CD4-positive, alpha-beta T cell treated with Interleukin-1 beta for 1 hour (primary cell): ENCODE results near the gene TBC1D1.
A peak's percentile ranks its signal among the peaks of the same experiment; 100 is the strongest.
"Not testable (repeated sequence)": the region's sequence is repeated elsewhere in the genome, so short reads cannot be mapped to it uniquely, and the experiment has no call there.

ENCODE experiments used
- DNase-seq, 2 donors: peaks; one replicate each; pipeline ENCODE4 v3.0.0-alpha.2; 2020 to 2022

TBC1D1 gene

DNA sequence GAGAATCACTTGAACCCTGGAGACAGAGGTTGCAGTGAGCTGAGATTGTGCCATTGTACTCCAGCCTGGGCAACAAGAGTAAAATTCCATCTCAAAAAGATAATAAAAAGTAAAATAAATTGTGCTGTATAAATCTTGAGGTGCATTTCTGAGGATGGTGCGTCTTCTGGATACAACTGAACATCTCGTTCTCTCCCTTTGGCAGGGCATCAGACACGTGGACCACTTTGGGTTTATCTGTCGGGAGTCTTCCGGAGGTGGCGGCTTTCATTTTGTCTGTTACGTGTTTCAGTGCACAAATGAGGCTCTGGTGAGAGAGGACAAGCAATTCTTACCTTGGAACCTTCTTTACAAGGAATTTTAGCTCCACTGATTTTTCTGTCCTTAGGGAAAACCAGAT lies 129.5 kb downstream of the TBC1D1 start:
- no peak for DNase-seq

GRCh38 chr4:38020961-38021360 lies 130.1 kb downstream of the TBC1D1 start:
- DNase-seq = not testable (repeated sequence)

DNA sequence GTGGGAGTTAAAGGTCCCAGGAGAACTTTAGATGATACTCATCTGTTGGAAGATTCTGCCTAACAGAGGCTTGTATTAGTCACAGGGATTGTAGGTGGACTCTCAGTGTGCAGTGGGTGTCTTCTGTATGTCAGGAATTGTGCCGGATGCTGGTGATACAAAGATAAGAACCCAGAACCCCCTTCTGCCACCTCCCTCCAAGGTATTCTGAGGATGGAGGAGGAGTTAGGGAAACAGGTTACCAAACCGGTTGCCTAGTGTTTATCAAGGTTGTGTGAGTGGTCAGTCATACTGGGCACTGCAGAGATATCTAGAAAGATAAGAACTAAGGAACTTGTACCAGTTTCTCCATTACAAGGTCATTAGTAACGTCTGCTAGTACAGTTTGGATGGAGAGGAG lies 130.9 kb downstream of the TBC1D1 start:
- no peak for DNase-seq

- peak in 1 of 2 donors; percentile 6 for DNase-seq
Observed at GRCh38 chr4:38023347-38024205, 132.7 kb downstream of the TBC1D1 start.

- no peak for DNase-seq
Observed at GRCh38 chr4:38024206-38024509, 133.3 kb downstream of the TBC1D1 start.

DNA sequence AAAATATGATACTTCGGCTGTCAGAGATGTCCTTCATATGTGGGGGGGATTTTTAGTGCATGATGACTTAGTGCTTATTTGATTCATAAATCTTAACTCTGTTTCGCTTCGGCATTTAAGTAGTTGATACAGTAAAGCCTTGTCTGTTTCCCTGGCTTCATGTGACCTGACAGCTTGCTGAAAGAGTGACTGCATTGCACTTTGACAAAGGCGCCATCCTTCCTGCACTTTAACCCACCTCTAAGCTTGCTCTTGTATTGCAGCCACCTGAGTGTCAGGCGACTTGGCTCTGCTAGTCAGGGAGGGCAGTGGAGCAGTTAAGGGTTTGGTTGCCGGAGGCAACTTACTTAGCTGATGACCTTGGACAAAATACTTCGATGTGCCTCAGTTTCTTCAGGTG lies 134.8 kb downstream of the TBC1D1 start:
- DNase-seq = no peak

DNA sequence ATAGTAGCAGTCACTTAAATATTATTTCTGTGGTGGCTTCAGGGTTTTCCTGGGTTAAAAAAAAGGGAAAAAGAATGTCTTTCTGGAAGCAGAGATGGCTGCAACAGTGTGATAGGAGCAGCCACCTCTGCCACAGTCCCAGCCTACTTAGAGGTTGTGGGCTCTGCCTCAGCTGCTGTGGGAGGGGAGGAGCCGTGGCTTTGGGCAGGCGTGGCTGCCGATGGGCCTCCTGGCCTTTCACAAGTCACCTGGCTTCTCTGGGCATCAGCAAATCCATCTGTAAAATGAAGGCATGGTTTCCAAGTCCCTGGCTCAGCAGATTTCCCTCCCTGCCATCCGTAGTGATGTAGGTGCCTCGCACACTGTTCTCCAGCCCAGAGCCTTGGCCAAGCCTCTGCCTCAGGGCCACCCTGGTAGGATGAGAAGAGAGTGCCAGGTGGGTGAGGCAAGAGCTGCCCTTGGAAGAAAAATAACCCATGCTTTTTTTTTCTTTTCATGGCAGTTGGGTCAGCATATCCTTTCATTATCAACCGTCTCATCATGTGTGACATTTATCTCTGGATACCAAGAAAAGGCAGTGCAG lies 135.4 kb downstream of the TBC1D1 start:
- no peak for DNase-seq

DNA sequence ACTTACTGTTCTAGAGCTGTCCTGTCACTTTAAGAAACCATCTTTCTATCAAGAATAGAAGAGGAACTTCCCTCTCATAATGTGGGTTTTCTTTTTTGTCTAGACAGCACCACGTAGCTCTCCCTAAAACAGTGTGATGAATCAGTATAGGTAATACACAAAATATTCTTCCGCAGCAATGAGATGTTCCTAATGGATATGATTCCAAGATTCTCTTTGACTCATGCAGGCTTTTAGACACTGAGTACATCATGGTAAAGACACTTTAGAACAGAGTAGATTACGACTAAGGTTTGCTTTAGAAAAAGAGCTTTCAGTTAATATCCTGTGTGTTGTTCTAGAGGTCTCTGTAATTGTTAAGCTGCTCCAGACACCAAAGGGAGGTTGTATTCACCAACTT lies 139.1 kb downstream of the TBC1D1 start:
- DNase-seq = no peak

- peak; percentile 30 to 70 for DNase-seq
Observed at GRCh38 chr4:38034986-38035882, 144.3 kb downstream of the TBC1D1 start.

- no peak for DNase-seq
Observed at GRCh38 chr4:38036548-38036947, 145.7 kb downstream of the TBC1D1 start.

GRCh38 chr4:38037612-38038011 lies 146.7 kb downstream of the TBC1D1 start:
- no peak for DNase-seq

DNA sequence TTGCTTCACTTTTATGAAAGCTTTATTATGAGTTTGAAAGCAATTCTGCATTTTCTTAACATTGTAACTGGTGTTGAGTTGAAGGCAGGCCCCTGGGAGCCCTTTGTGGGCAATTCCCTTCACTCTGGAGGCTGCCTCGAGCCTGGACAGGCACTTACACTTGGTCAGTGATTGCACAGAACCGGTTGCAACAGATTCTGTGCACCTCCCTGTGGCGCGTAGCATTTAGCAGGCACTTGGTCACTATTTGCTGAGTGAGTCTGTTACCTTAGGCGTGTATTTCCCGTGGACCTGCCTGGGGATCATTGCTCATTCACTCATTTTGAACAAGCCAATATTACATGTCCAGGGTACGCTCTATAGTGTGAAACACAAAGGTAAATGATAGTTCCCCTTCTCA lies 149.7 kb downstream of the TBC1D1 start:
- no peak for DNase-seq

DNA sequence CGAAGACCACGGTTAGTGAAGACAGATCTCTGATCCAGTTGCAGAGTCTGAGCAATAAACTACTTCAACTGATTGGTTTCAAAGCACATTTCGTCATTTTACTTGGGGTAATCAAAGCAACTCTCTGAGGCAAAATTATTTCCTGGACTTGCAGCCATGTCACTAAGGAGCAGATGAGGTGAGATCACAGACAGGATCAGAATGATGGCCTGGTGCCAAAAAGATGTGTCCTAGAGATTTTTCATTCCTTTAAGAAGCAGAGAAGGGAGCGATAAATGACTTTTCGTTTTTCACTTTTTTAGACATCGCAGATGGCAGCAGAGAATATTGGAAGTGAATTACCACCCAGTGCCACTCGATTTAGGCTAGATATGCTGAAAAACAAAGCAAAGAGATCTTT lies 153.2 kb downstream of the TBC1D1 start:
- DNase-seq = no peak

DNA sequence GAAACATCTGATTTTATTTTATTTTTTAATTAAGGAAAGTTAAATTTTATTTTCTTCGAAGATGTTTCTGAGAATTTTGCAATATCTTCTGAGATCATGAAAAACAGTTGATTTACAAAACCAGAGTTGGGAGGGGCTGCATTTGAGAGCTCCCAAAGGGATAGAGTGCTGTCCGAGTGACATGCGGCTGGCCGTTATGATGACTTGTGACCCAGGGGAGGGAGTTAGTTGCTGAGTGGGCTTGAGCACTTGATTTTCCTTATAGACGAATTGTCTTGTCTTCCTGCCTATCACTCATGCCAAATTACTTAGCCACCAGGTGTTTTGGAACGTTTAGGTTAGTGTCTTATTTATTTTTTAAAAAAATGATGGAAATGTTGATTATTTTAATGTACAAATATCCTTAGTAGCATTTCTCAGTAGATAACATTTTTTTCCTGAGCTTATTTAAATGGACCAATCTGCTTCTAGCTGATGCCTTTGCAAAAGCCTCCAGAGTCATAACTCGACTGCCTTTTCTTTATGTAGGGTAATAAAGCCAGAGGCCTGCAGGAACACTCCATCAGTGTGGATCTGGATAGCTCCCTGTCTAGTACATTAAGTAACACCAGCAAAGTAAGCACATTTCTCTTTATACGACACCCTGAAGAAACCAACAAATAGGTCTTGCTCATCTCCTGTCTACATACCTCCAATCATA lies 154.6 kb downstream of the TBC1D1 start:
- no peak for DNase-seq

DNA sequence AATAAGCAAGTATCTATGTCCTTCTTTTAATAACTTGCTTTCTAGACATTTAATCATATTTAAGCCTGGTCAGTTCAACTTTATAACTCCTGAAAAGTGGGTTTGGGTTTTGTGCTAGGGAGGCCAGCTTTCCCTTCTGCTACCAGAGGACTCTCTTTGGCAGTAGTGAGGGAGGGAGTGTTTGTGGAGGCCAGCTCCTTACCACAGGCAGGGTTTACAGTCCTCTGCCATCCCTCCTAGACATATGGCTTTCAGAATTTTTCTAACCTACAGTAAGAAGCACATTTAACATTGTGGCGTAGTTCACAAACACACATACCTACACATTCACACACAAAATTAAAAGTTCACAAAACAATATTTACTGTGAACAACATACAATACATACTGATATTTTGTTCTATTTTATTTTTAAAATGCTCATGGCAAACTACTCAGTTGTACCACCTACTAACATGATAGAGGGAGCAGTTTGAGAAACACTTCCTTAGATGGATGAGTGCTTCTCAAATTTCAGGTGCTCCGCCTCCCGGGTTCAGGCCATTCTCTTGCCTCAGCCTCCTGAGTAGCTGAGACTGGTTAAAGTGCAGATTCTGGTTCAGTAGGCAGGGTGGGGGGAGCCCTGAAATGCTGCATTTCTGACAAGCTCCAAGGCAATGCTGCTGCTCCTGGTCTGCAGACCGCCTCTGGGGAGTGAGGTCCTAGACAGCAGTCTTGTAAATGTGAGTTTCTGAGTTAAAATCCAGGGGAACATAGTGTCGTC lies 156.0 kb downstream of the TBC1D1 start:
- DNase-seq = no peak

GRCh38 chr4:38049545-38050170 lies 158.8 kb downstream of the TBC1D1 start:
- no peak for DNase-seq

- no peak for DNase-seq
Observed at GRCh38 chr4:38050560-38051350, 159.9 kb downstream of the TBC1D1 start.

- DNase-seq = no peak
Observed at GRCh38 chr4:38055566-38055965, 164.7 kb downstream of the TBC1D1 start.

DNA sequence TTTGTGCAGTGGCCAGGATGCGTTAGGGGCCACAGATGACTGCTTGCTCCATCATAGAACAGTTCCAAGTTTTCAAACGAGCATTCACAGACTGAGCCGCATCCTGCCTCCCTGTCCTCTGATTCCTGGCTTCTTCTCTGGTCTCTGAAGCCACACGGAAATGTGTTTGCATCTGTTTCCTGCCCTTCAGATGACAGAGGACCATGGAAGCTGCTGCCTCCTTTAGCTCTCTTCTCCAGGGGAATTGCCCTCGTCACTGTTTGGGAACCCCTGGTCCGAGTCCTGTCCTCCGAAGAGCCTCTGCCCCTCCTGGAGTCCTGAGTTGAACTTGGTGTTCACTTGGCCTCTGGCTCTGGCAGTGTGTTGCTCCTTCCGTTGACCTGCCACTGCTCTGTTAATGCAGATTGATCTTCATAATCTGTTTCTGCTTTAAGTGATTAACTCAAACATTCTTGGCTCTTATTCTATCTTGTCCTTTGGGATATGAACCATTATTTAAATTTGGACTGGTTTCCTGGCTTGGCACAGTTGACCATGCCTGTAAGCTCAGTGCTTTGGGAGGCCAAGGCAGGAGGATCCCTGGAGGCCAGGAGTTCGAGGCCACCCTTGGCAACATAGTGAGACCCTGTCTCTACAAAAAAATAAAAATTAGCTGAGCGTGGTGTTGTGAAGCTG lies 165.3 kb downstream of the TBC1D1 start:
- DNase-seq = no peak

- no peak for DNase-seq
Observed at GRCh38 chr4:38058151-38058550, 167.3 kb downstream of the TBC1D1 start.
